NCI-H82 treated with DMSO at 0.1 percent for 48 hours (cell line): ENCODE data around the gene RAD51B.
"Not testable (repeated sequence)": the region's sequence is repeated elsewhere in the genome, so short reads cannot be mapped to it uniquely, and the experiment has no call there.

ENCODE experiments used
- DNase-seq: peaks from one replicate; lab custom pipeline; 2025; ENCODE audit not compliant: unreplicated experiment; lab: John Stamatoyannopoulos, UW

Gene RAD51B

GRCh38 chr14:68062651-68063050 is 243.1 kb downstream of the RAD51B start:
- no peak for DNase-seq

DNA sequence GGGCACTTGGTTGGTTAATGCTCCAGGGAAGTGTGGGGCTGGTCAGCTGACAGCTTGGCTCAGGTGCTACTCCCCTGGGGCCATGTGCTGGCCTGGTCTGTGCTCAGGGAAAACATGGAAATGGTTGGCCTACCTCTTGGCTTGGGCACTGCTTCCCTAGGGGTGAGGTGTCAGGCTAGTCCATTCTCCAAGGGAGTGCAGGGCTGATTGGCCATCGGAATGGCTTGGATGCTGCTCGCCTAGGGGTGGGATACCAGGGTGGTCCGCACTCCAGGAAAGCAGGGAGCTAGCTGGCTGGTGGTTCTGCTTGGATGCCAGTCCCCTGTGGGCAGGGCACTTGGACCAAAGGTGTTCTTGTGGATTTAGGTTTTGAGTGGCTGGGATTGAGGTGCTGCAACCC is 245.7 kb downstream of the RAD51B start:
- no peak for DNase-seq

DNA sequence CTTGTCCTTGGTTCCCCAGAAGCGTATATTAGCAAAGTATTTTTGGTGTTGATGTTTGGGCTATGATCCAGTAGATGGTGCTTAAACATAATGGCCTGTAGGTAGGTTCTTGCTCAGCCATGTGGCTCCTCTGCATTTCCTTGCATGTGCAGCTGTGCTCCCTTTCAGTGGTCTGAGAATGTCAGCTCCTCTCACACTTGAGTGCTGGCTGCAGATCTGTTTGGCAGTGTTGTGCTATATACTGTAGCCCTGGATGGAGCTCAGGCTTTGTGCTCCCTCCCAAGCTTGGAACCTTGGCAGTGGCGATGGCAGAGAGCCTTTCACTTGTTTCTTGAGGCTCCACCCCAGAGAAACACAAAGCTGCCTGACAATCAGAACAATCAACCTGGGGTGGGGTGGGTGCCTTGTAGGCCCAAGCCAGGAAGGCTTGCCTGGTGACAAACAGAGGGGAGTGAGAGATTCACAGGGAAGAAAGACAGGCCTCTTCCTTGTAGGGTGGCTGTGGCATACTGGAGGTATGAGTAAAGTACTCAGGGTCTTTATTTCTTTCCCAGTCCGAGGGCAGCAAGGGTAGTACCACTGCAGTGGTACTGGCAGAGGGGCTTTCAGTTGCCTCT is 255.3 kb downstream of the RAD51B start:
- DNase-seq: no peak

DNA sequence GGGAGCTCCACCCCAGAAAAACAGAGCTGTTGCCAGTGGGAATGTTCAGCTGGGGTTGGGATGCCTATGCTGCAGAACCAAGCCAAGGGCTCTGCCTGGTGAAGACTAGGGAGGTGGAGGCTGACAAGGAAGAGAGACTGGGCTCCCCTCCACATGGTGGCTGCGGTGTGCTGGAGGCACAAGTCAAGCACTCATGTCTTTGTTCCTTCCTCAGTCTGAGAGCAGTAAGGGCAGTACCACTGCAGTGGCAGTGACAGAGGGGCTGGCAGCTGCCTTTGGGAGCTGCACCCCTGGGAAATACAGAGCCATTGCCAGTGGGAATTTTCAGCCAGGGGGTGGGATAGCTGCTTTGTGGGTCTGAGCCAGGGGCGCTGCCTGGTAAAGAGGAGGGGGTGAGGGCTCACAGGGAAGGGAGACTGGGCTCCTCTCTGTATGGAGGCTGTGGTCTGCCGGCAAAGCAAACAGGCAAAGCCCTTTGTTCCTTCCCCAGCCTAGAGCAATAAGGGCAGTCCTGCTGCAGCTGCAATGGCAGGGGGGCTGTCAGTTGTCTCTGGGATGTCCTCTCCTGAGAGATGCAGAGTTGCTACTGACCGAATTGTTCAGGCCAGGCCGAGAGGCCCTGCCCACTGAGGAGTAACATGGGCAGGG is 255.9 kb downstream of the RAD51B start:
- no peak for DNase-seq

- DNase-seq: no peak
Observed at GRCh38 chr14:68076451-68076850, 256.9 kb downstream of the RAD51B start.

- no peak for DNase-seq
Observed at GRCh38 chr14:68079941-68080697, 260.5 kb downstream of the RAD51B start.

- no peak for DNase-seq
Observed at GRCh38 chr14:68081489-68081888, 261.9 kb downstream of the RAD51B start.

- DNase-seq: no peak
Observed at GRCh38 chr14:68082698-68083291, 263.2 kb downstream of the RAD51B start.

DNA sequence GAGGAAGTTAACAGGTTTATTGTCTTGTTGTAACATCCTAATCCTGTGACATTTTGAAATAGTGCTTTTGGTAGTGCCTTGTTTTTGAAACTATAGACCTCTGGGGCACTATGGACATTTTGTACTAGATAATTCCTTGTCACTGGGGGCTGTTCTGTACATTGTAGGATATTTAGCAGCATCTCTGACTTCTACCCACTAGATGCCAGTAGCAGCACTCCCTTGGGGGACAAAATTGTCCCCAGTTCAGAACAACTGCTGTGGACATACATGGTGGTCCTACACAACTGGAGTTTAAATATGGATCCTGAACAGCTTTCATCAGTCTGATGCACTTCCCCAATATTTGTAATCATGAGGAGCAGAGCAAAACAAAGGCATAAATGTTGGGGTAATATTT is 264.7 kb downstream of the RAD51B start:
- no peak for DNase-seq

DNA sequence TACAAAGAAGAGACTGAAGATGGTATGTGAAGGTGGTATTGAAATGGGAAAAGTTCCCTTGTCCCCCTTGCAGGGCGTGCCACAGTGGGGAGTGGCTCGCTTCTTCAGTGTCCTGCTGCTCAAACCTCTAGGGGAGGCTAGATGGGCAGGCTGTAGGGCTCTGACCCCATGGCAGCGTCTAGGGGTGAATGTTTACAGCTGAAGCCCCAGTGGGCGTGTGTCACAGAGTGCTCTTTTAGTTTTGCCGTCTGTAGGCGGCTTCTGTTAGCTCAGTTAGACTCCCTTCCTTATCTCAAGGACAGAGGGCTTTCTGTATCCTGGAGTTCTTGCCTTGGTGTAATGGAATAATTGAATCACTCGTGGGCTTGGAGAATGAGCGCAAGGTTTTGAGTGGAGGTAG is 266.2 kb downstream of the RAD51B start:
- no peak for DNase-seq

DNA sequence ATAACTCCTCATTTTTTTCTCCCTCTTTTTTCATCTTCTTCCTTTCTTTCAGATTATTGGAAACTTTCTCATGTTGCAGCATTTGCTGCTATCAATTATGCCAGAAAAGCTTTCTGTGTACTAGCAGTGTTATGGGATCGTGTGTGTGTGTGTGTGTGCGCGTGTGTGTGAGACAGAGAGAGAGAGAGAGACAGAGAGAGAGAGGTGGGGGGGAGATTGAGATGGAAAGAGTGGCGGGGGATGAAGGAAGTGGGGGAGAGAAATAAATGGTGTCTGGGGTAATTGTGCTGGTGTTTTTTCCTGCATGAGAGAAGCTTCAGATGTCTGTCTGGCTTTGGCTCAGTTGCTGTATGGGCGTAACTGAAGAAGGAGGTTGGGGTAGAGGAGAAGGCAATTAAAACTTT is 268.9 kb downstream of the RAD51B start:
- DNase-seq: no peak

DNA sequence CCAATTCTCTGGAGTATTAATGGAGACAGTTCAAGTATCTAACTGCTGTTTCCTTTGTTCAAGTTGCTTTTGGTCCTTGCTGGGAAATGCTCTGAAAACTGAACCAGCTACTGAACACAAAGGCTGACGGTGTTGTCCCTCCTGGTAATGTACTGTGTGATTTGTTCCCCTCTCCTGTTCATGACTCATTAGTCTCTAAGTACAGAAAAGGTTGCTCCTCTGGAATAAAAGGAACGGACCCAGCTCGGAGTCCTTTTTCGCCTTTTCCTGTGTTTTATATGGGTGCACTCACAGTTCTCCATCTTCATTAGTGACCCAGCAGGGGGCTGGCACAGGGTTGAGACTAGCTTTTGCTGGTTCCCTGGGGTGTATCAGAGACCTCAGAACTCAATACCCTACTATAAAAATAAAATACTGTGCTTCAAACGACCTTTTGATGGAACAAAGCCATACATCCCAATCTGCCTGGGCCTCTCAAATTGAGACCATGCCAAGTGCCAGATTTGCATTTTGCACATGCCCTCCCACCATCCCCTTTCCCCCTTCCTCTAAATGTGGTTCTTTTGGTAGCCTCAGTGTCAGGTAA is 269.7 kb downstream of the RAD51B start:
- DNase-seq: no peak

GRCh38 chr14:68094158-68094557 is 274.6 kb downstream of the RAD51B start:
- no peak for DNase-seq

- DNase-seq: no peak
Observed at GRCh38 chr14:68094752-68095151, 275.2 kb downstream of the RAD51B start.

- no peak for DNase-seq
Observed at GRCh38 chr14:68097727-68098126, 278.1 kb downstream of the RAD51B start.

GRCh38 chr14:68098834-68099233 is 279.3 kb downstream of the RAD51B start:
- DNase-seq: no peak

DNA sequence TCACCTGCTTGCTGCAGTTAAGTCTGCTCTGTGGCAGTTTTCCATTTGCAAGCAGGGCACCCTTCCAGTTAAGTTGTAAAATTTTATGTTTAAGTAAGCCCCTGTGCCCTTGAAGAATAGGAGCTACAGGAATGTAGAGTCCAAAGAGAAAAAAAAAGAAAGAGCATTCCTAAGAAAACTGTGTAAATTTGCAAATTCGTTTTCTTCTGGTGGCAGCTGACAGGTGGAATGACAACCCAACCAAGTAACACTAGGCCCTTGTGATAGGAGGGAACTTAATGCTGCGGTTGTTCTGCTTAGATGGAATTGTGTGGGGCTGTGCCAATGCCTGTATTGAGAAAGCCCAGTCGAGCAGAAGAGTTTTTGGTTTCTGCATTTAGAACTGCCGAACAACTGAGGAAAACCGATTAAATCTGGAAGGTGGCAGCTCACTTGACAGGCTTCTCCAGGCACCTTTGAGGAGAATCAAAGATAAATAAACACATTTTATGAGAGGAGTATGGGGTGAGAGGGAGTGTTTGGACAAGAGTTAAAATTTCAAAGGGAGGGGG is 280.0 kb downstream of the RAD51B start:
- no peak for DNase-seq

- DNase-seq: not testable (repeated sequence)
Observed at GRCh38 chr14:68101715-68102301, 282.2 kb downstream of the RAD51B start.

GRCh38 chr14:68103853-68104252 is 284.3 kb downstream of the RAD51B start:
- no peak for DNase-seq

DNA sequence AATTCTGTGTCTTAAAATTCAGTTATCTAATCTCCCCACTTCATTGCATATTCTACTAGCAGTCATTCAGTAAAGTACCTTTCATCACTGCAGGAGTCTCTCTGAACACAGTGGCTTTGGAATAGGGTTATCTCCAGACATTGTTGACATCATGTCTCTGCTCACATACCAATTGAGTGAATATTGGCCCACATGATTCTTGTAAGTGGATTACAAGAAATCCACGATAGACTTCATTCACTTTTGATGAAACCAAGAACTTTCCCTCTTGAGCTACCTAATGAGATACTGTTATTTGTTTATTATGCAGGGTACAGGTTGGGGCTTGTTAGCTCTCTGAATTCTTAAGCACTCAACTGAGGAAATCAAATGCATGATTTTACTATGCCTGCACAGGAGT is 284.9 kb downstream of the RAD51B start:
- no peak for DNase-seq

DNA sequence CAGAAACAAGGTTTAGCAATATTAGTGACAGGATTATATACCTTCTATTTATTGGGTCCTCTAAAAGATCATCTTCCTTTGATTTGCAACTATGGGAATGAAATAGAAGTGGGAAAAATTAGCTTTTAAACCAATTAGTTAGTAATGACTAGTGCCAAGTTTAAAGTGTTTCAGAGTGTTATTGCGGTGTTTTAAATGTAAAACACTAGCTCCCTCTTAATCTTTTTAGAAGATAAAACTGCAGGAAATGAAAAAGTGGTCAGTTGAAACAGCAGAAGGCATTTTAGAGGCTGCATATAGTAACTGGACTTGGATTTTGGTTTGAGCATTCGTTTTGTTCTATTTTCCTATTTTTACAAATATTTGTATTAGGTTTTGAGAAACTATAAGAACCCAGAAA is 286.2 kb downstream of the RAD51B start:
- DNase-seq: no peak
